ENCODE results near the gene CCDC6.

DNA sequence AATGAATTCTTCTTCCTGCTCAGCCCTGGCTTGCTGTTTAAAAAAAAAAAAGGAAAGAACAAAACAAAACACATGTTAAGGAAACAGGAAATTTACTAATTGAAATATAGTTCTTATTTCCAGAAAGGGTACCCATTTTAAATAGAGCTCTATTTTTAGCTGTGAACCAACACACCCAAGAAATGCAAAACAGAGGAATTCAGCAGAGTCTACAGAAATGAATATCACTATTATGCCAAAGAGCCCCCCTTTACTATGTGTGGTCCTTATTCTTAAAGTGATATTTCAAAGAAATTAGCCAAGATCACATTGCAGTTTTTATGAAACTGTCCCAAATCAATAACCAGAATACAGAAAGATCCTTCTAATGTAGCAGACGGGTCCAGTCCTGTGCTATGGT lies 53.7 kb downstream of the CCDC6 start:
- TF ChIP-seq, protein P1, sequence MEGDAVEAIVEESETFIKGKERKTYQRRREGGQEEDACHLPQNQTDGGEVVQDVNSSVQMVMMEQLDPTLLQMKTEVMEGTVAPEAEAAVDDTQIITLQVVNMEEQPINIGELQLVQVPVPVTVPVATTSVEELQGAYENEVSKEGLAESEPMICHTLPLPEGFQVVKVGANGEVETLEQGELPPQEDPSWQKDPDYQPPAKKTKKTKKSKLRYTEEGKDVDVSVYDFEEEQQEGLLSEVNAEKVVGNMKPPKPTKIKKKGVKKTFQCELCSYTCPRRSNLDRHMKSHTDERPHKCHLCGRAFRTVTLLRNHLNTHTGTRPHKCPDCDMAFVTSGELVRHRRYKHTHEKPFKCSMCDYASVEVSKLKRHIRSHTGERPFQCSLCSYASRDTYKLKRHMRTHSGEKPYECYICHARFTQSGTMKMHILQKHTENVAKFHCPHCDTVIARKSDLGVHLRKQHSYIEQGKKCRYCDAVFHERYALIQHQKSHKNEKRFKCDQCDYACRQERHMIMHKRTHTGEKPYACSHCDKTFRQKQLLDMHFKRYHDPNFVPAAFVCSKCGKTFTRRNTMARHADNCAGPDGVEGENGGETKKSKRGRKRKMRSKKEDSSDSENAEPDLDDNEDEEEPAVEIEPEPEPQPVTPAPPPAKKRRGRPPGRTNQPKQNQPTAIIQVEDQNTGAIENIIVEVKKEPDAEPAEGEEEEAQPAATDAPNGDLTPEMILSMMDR (conservative IDR thresholded peaks at IDR 0.05 in 1 of 2, IDR thresholded peaks at IDR 0.05 in 1 of 2; ENCODE audit: extremely low read depth in 1 of 2, insufficient read depth in 1 of 2, low read depth in 1 of 2, low read length in 2 of 2), result no peak
- TF ChIP-seq EZH2 (IDR thresholded peaks at IDR 0.05; ENCODE audit: borderline replicate concordance, low read length), result no peak

Data from mammary epithelial cell (primary cell).